Measurements from ENCODE around the gene PIP4P1.

PIP4P1 gene

GRCh38 chr14:20429801-20430669, 31.2 kb downstream of the PIP4P1 start:
- TF ChIP-seq GATA2 (IDR thresholded peaks at IDR 0.05; ENCODE audit: low read depth, low read length) = no peak
- TF ChIP-seq GATA3 (IDR thresholded peaks at IDR 0.05; ENCODE audit: low read depth, low read length) = no peak

- no peak for TF ChIP-seq GATA3 (IDR thresholded peaks at IDR 0.05; ENCODE audit: low read depth, low read length)
- no peak for TF ChIP-seq GATA2 (IDR thresholded peaks at IDR 0.05; ENCODE audit: low read depth, low read length)
These were observed 32.4 kb downstream of the PIP4P1 start for GRCh38 chr14:20428802-20429201.

DNA sequence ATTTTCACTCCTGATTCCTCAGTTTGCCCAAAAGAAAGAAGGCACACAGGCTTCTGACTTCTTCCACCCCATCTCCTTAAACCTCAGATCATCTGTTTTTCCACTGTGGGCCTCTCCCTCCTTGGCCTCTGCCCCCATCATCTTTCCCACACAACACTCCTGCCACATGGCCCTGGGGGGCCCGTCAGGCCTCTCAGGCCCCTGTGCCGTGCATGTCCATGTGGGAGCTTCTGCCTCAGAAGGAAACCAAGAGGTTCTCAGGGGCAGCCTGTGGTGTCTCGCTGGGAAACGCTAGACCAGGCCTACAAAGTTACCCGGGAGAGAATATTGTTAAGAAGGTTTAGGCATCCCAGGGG, 33.2 kb downstream of the PIP4P1 start:
- TF ChIP-seq GATA2 (IDR thresholded peaks at IDR 0.05; ENCODE audit: low read depth, low read length) = no peak

DNA sequence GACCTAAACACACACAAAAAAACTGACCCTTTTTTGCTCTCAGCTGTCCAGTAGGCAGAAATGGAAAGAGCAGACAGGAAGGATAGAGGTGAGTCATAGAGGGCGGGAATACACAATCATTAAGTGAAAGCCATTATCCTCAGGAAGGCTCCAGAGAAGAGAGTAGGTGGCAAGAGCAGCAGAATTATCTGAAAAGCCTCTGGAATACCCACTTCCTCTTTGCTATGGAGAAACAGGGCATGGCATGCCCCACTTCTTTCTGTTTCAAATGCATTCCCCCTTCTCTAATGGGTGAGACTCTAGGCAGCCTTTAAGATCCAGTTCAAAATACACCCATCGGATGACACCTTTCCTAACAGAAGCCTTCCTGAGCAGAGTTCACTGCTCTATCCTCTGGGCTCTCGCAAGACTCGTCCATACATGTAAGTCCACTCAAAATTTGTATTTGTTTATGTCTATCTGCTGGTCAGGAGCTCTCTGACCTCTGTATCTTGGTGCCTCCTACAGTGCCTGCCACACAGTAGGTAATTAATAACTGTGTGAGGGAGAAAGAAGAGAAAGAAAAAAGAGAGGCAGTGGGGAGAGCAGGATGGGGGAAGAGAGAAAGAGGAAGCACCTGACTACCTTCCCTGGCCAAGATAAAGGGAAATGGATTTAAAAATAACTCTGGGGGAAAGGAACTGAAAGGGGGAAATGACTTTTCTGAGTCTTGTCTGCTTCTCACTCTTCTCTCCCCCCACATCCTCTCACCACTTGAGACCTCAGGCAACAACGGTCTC, 33.8 kb downstream of the PIP4P1 start:
- TF ChIP-seq GATA3 (IDR thresholded peaks at IDR 0.05; ENCODE audit: low read depth, low read length) = no peak
- no peak for TF ChIP-seq GATA2 (IDR thresholded peaks at IDR 0.05; ENCODE audit: low read depth, low read length)

GRCh38 chr14:20424851-20425250, 36.4 kb downstream of the PIP4P1 start:
- TF ChIP-seq GATA3 (IDR thresholded peaks at IDR 0.05; ENCODE audit: low read depth, low read length) = no peak
- TF ChIP-seq GATA2 (IDR thresholded peaks at IDR 0.05; ENCODE audit: low read depth, low read length) = no peak

DNA sequence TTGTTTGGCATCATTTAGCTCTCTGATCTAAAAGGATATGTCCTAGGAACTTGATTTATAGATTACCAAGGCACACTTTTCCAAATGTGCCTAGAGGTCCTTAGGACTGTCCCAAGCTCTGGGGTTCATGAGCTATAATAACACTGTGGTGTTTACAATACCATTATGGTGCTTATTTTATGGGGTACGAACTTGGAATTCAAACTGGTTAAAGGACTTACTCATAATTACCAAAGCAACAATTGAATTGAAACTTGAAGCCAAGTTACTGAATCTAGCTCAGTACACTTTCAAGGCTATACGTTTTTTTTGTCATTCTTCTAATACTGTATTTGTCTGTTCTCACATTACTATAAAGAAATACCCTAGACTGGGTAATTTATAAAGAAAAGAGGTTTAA, 38.3 kb downstream of the PIP4P1 start:
- TF ChIP-seq GATA2 (IDR thresholded peaks at IDR 0.05; ENCODE audit: low read depth, low read length) = no peak
- TF ChIP-seq GATA3 (IDR thresholded peaks at IDR 0.05; ENCODE audit: low read depth, low read length) = no peak

- TF ChIP-seq GATA3 (IDR thresholded peaks at IDR 0.05; ENCODE audit: low read depth, low read length) (no peak), GATA2 (IDR thresholded peaks at IDR 0.05; ENCODE audit: low read depth, low read length) (no peak)
These were observed 40.0 kb downstream of the PIP4P1 start for GRCh38 chr14:20421267-20421666.

DNA sequence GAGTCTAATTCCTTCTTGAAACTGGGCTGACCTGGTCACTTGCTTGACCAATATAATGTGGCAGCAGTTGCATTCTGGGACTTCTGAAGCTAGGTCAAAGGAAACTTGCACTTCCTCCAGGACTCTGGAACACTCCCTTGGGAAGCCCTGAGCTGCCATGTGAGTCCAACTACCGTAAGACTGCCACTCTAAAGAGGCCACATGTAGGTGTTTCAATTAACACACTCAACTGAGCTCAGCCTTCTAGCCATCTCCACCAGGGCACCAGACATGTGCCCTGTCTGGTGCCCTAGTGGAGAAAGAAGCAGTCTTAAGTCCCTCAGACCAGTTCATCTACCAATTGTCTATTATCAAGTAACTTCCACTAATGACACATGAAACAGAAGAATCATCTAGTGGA, 41.8 kb downstream of the PIP4P1 start:
- TF ChIP-seq GATA2 (IDR thresholded peaks at IDR 0.05; ENCODE audit: low read depth, low read length) (no peak), GATA3 (IDR thresholded peaks at IDR 0.05; ENCODE audit: low read depth, low read length) (no peak)

GRCh38 chr14:20418501-20418909, 42.7 kb downstream of the PIP4P1 start:
- TF ChIP-seq GATA2 (IDR thresholded peaks at IDR 0.05; ENCODE audit: low read depth, low read length) (no peak), GATA3 (IDR thresholded peaks at IDR 0.05; ENCODE audit: low read depth, low read length) (no peak)

GRCh38 chr14:20417250-20418186, 43.7 kb downstream of the PIP4P1 start:
- TF ChIP-seq GATA2 (IDR thresholded peaks at IDR 0.05; ENCODE audit: low read depth, low read length) (no peak), GATA3 (IDR thresholded peaks at IDR 0.05; ENCODE audit: low read depth, low read length) (no peak)

GRCh38 chr14:20416223-20416622, 45.0 kb downstream of the PIP4P1 start:
- TF ChIP-seq GATA3 (IDR thresholded peaks at IDR 0.05; ENCODE audit: low read depth, low read length) (no peak), GATA2 (IDR thresholded peaks at IDR 0.05; ENCODE audit: low read depth, low read length) (no peak)

- TF ChIP-seq GATA3 (IDR thresholded peaks at IDR 0.05; ENCODE audit: low read depth, low read length) (no peak), GATA2 (IDR thresholded peaks at IDR 0.05; ENCODE audit: low read depth, low read length) (no peak)
These were observed 45.4 kb downstream of the PIP4P1 start for GRCh38 chr14:20415782-20416206.

DNA sequence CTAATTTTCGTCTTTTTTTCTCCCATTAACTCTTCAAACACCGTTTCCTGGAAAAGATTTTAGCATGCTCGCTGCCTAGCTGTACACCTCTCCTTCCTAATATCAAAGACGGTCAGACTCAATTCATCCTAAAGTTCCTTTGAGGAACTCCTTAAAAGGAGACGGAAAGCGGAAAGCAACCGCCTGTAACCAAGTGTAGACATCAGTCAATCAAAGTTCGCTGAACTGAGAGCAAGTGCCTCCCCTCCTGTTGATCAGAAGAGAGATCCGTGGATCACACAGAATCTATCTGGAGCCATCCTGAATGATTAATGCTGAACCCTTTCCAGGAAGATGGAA, 47.5 kb downstream of the PIP4P1 start:
- no peak for TF ChIP-seq GATA2 (IDR thresholded peaks at IDR 0.05; ENCODE audit: low read depth, low read length)
- no peak for TF ChIP-seq GATA3 (IDR thresholded peaks at IDR 0.05; ENCODE audit: low read depth, low read length)
